Panc1 (cell line): ENCODE results near the gene GADD45G.

Experiments used
- CTCF ChIP-seq: fragments of 450-650 bp; IDR thresholded peaks from 2 replicates; pipeline ENCODE4 v1.5.1; 2017; ENCODE audit warnings: mild to moderate bottlenecking
- POLR2AphosphoS5 ChIP-seq: IDR thresholded peaks from 2 replicates; pipeline ENCODE4 v1.6.1; 2012; ENCODE audit warnings: mild to moderate bottlenecking, low read depth, low read length, moderate library complexity
- REST ChIP-seq, 2 experiments: IDR thresholded peaks; 2 replicates each; pipeline ENCODE4 v1.6.1; 2011 to 2012; ENCODE audit warnings: low read depth in 2 of 2, control low read depth in 1 of 2, low read length in 1 of 2, mild to moderate bottlenecking in 1 of 2, moderate library complexity in 1 of 2; ENCODE audit not compliant: insufficient read depth in 1 of 2
- SIN3A ChIP-seq: IDR thresholded peaks from 2 replicates; pipeline ENCODE4 v1.6.1; 2012; ENCODE audit warnings: low read depth, mild to moderate bottlenecking, low read length, moderate library complexity, borderline replicate concordance; ENCODE audit not compliant: insufficient read depth
- TCF7L2 ChIP-seq: IDR thresholded peaks from 2 replicates; pipeline ENCODE4 v1.6.1; 2011; ENCODE audit warnings: mild to moderate bottlenecking, low read depth, low read length, inconsistent platforms

GRCh38 chr9:89567649-89568048, 37.2 kb upstream of the GADD45G start:
- TF ChIP-seq CTCF (no peak), POLR2AphosphoS5 (no peak), TCF7L2 (no peak), REST (IDR thresholded peaks at IDR 0.05; ENCODE audit: insufficient read depth in 1 of 2, low read depth in 2 of 2, low read length in 1 of 2) (no peak), SIN3A (no peak)
